Measurements from ENCODE around the gene SART1. TPM values are rescaled to one million over a fixed set of nuclear protein-coding genes. Genes with fewer than 3 reads are reported as not detected.

Gene SART1
- total and polyA plus RNA-seq, 4 donors, result 13.6 to 24.3 (median 15.1) TPM

DNA sequence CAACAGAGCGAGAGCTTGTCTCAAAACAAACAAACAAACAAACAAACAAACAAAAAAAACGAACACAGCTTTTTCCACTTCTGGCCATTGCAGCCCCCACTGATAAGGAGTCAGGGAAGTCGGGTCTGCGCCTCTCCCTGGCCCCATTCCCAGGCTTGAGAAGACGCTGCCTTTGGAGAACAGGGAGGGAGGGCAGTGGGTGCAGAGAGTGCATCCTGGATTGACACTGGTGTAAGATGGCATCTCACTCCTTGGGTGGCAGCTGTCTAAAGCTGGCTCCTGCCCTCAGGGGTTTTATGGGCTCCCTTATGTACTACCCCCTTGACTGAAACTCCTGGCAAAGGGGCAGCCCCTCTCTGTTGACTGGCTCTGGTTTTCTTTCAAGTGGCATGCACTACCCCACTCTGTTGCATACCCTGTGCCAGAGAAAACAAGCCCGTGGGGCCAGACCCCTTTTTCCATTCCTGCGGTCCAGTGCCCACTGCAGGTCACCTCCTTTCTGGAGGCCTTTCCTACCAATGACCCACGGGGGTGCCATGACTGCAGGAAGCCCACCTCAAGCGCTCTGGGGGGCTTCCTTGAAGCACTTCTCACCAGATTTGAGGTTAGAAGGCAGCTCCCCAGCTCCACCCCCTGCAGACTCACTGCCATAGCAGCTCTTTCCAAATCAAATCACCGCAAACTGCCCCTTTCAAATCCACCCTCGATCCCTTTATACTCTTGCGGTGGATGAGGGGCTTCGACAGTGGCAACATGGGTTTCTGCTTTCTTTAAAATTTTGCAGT is 29.6 kb upstream of the SART1 start:
- WGBS, result 63% methylated on average over 13 of the region's 13 CpGs
- Histone ChIP-seq H3K4me3 (ENCODE audit: low read depth in 1 of 3, low read length in 3 of 3) (no peak overlapping the region), H3K4me1 (ENCODE audit: control insufficient read depth in 4 of 4, insufficient read depth in 4 of 4, low read length in 3 of 4) (peaks cover 0 to 3% (median 1%) of the 10 kb centered on the region in 4 donors), H3K36me3 (ENCODE audit: control insufficient read depth in 4 of 4, insufficient read depth in 3 of 4, low read depth in 1 of 4, low read length in 3 of 4) (no peaks in the 10 kb centered on the region), H3K9ac (ENCODE audit: low read depth in 1 of 2, low read length in 2 of 2) (no peak overlapping the region), H3K27ac (ENCODE audit: low read depth in 1 of 2, low read length in 2 of 2) (no peak overlapping the region), H3K27me3 (ENCODE audit: control insufficient read depth in 4 of 4, insufficient read depth in 4 of 4, low read length in 3 of 4) (no peaks in the 10 kb centered on the region), H3K9me3 (ENCODE audit: control insufficient read depth in 4 of 4, low read length in 3 of 4) (no peaks in the 10 kb centered on the region)
- TF ChIP-seq, protein P1, sequence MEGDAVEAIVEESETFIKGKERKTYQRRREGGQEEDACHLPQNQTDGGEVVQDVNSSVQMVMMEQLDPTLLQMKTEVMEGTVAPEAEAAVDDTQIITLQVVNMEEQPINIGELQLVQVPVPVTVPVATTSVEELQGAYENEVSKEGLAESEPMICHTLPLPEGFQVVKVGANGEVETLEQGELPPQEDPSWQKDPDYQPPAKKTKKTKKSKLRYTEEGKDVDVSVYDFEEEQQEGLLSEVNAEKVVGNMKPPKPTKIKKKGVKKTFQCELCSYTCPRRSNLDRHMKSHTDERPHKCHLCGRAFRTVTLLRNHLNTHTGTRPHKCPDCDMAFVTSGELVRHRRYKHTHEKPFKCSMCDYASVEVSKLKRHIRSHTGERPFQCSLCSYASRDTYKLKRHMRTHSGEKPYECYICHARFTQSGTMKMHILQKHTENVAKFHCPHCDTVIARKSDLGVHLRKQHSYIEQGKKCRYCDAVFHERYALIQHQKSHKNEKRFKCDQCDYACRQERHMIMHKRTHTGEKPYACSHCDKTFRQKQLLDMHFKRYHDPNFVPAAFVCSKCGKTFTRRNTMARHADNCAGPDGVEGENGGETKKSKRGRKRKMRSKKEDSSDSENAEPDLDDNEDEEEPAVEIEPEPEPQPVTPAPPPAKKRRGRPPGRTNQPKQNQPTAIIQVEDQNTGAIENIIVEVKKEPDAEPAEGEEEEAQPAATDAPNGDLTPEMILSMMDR (IDR thresholded peaks at IDR 0.05; ENCODE audit: low read depth, low read length, missing input control), result no peak
- no peak for TF ChIP-seq YY1 (IDR thresholded peaks at IDR 0.05)
- no peak for TF ChIP-seq ZBTB33 (IDR thresholded peaks at IDR 0.05)
- TF ChIP-seq NR2F2 (IDR thresholded peaks at IDR 0.05), result no peak
- no peak for TF ChIP-seq REST (IDR thresholded peaks at IDR 0.05)
- no peak for TF ChIP-seq EGR1 (IDR thresholded peaks at IDR 0.05; ENCODE audit: low read depth in 2 of 2)
- TF ChIP-seq FOXA2 (IDR thresholded peaks at IDR 0.05), result no peak
- no peak for TF ChIP-seq HNF4A (conservative IDR thresholded peaks at IDR 0.05)
- no peak for TF ChIP-seq SP1 (IDR thresholded peaks at IDR 0.05)
- TF ChIP-seq RXRA (IDR thresholded peaks at IDR 0.05), result no peak
- TF ChIP-seq FOXA1 (IDR thresholded peaks at IDR 0.05), result no peak
- TF ChIP-seq TAF1 (conservative IDR thresholded peaks at IDR 0.05), result no peak
- TF ChIP-seq HNF4G (IDR thresholded peaks at IDR 0.05), result no peak
- no peak for DNase-seq (ENCODE audit: low spot score)

- TF ChIP-seq FOXA2 (IDR thresholded peaks at IDR 0.05), result no peak
- no peak for TF ChIP-seq REST (IDR thresholded peaks at IDR 0.05)
- TF ChIP-seq, protein P2, sequence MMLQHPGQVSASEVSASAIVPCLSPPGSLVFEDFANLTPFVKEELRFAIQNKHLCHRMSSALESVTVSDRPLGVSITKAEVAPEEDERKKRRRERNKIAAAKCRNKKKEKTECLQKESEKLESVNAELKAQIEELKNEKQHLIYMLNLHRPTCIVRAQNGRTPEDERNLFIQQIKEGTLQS (IDR thresholded peaks at IDR 0.05), result no peak
- TF ChIP-seq NR2F2 (IDR thresholded peaks at IDR 0.05), result no peak
- no peak for TF ChIP-seq YY1 (IDR thresholded peaks at IDR 0.05)
- no peak for TF ChIP-seq ZBTB33 (IDR thresholded peaks at IDR 0.05)
- TF ChIP-seq FOXA1 (IDR thresholded peaks at IDR 0.05), result no peak
- no peak for TF ChIP-seq HNF4A (conservative IDR thresholded peaks at IDR 0.05)
- no peak for TF ChIP-seq JUND (IDR thresholded peaks at IDR 0.05)
- TF ChIP-seq TAF1 (conservative IDR thresholded peaks at IDR 0.05), result no peak
- TF ChIP-seq MAX (IDR thresholded peaks at IDR 0.05), result no peak
- no peak for TF ChIP-seq EGR1 (IDR thresholded peaks at IDR 0.05; ENCODE audit: low read depth in 2 of 2)
- no peak for TF ChIP-seq RXRA (IDR thresholded peaks at IDR 0.05)
- Histone ChIP-seq H3K4me1 (ENCODE audit: control insufficient read depth in 4 of 4, insufficient read depth in 4 of 4, low read length in 3 of 4) (peaks cover 0 to 3% (median 1%) of the 10 kb centered on the region in 4 donors), H3K9ac (ENCODE audit: low read depth in 1 of 2, low read length in 2 of 2) (no peak overlapping the region), H3K4me3 (ENCODE audit: low read depth in 1 of 3, low read length in 3 of 3) (no peak overlapping the region), H3K9me3 (ENCODE audit: control insufficient read depth in 4 of 4, low read length in 3 of 4) (no peaks in the 10 kb centered on the region), H3K27me3 (ENCODE audit: control insufficient read depth in 4 of 4, insufficient read depth in 4 of 4, low read length in 3 of 4) (no peaks in the 10 kb centered on the region), H3K36me3 (ENCODE audit: control insufficient read depth in 4 of 4, insufficient read depth in 3 of 4, low read depth in 1 of 4, low read length in 3 of 4) (no peaks in the 10 kb centered on the region), H3K27ac (ENCODE audit: low read depth in 1 of 2, low read length in 2 of 2) (no peak overlapping the region)
- 45% methylated on average over 9 of the region's 9 CpGs for WGBS
- no peak for DNase-seq (ENCODE audit: low spot score)
Observed at GRCh38 chr11:65932558-65932919, 29.0 kb upstream of the SART1 start.
